ENCODE measurements around the gene CKS2.

GRCh38 chr9:89340332-89340731, 29.3 kb downstream of the CKS2 start:
- TF ChIP-seq TCF7L2 (IDR thresholded peaks at IDR 0.05; ENCODE audit: low read depth, low read length) (no peak), POLR2AphosphoS5 (IDR thresholded peaks at IDR 0.05; ENCODE audit: low read depth, low read length) (no peak)
- TF ChIP-seq, protein P1, sequence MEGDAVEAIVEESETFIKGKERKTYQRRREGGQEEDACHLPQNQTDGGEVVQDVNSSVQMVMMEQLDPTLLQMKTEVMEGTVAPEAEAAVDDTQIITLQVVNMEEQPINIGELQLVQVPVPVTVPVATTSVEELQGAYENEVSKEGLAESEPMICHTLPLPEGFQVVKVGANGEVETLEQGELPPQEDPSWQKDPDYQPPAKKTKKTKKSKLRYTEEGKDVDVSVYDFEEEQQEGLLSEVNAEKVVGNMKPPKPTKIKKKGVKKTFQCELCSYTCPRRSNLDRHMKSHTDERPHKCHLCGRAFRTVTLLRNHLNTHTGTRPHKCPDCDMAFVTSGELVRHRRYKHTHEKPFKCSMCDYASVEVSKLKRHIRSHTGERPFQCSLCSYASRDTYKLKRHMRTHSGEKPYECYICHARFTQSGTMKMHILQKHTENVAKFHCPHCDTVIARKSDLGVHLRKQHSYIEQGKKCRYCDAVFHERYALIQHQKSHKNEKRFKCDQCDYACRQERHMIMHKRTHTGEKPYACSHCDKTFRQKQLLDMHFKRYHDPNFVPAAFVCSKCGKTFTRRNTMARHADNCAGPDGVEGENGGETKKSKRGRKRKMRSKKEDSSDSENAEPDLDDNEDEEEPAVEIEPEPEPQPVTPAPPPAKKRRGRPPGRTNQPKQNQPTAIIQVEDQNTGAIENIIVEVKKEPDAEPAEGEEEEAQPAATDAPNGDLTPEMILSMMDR (IDR thresholded peaks at IDR 0.05), result no peak
- TF ChIP-seq, protein P2, sequence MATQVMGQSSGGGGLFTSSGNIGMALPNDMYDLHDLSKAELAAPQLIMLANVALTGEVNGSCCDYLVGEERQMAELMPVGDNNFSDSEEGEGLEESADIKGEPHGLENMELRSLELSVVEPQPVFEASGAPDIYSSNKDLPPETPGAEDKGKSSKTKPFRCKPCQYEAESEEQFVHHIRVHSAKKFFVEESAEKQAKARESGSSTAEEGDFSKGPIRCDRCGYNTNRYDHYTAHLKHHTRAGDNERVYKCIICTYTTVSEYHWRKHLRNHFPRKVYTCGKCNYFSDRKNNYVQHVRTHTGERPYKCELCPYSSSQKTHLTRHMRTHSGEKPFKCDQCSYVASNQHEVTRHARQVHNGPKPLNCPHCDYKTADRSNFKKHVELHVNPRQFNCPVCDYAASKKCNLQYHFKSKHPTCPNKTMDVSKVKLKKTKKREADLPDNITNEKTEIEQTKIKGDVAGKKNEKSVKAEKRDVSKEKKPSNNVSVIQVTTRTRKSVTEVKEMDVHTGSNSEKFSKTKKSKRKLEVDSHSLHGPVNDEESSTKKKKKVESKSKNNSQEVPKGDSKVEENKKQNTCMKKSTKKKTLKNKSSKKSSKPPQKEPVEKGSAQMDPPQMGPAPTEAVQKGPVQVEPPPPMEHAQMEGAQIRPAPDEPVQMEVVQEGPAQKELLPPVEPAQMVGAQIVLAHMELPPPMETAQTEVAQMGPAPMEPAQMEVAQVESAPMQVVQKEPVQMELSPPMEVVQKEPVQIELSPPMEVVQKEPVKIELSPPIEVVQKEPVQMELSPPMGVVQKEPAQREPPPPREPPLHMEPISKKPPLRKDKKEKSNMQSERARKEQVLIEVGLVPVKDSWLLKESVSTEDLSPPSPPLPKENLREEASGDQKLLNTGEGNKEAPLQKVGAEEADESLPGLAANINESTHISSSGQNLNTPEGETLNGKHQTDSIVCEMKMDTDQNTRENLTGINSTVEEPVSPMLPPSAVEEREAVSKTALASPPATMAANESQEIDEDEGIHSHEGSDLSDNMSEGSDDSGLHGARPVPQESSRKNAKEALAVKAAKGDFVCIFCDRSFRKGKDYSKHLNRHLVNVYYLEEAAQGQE (IDR thresholded peaks at IDR 0.05; ENCODE audit: insufficient read depth in 1 of 2, low read depth in 2 of 2, low read length in 1 of 2), result no peak
